ENCODE data around the gene ZSWIM9. TPM values are rescaled to one million over a fixed set of nuclear protein-coding genes. Genes with fewer than 3 reads are reported as not detected.
"Not testable (repeated sequence)": the region's sequence is repeated elsewhere in the genome, so short reads cannot be mapped to it uniquely, and the experiment has no call there.

ZSWIM9 gene
- total RNA-seq, 2 experiments from 2014 or later = 7.0 to 7.8 TPM

- Mint-ChIP-seq H3K27me3 (no peaks in the 10 kb centered on the region), H3K36me3 (ENCODE audit: low read depth) (peaks cover 23% of the 10 kb centered on the region), H3K9me3 (no peaks in the 10 kb centered on the region), H3K27ac (no peak overlapping the region), H3K4me3 (no peak overlapping the region), H3K4me1 (peaks cover 24% of the 10 kb centered on the region)
- DNase-seq = no peak
- POLR2A ChIA-PET = interaction anchor here (0.7 to 6.5 kb wide), 17 partner anchors 9 to 130 kb away, joined by 3 to 101 read pairs (median 6); partner anchors contain the start of genes CARD8, EMP3, LIG1 and PLA2G4C
- CTCF ChIA-PET = interaction anchor here (0.5 to 3.4 kb wide), 22 partner anchors 9 to 381 kb away, joined by 3 to 31 read pairs (median 5); partner anchors contain the start of genes CARD8, KDELR1, SYNGR4 and TMEM143
These were observed 32.8 kb downstream of the ZSWIM9 start for GRCh38 chr19:48203222-48203793.

- Mint-ChIP-seq H3K9me3 (no peaks in the 10 kb centered on the region), H3K27ac (no peak overlapping the region), H3K27me3 (no peaks in the 10 kb centered on the region), H3K36me3 (ENCODE audit: low read depth) (peaks cover 26% of the 10 kb centered on the region), H3K4me3 (no peak overlapping the region), H3K4me1 (peaks cover 25% of the 10 kb centered on the region)
- ChIA-PET POLR2A (interaction anchor here (0.7 to 6.5 kb wide), 20 partner anchors 9 to 130 kb away, joined by 3 to 101 read pairs (median 5); partner anchors contain the start of genes CARD8, EMP3, LIG1 and PLA2G4C), CTCF (interaction anchor here (0.5 to 3.4 kb wide), 22 partner anchors 9 to 380 kb away, joined by 3 to 31 read pairs (median 5); partner anchors contain the start of genes CARD8, KDELR1, SYNGR4 and TMEM143)
- peak; percentile 93 for DNase-seq
These were observed 33.5 kb downstream of the ZSWIM9 start for GRCh38 chr19:48203794-48204628.

GRCh38 chr19:48206397-48207093 is 36.1 kb downstream of the ZSWIM9 start:
- Mint-ChIP-seq H3K27me3 (no peaks in the 10 kb centered on the region), H3K36me3 (ENCODE audit: low read depth) (peaks cover 47% of the 10 kb centered on the region), H3K4me1 (peaks cover 33% of the 10 kb centered on the region), H3K4me3 (no peak overlapping the region), H3K27ac (peak overlapping the region; percentile 2), H3K9me3 (no peaks in the 10 kb centered on the region)
- ChIA-PET CTCF (no interaction called here), POLR2A (interaction anchor here (1.6 to 6.5 kb wide), 3 partner anchors 15 to 51 kb away, joined by 3 to 101 read pairs (median 34); partner anchors contain the start of gene CARD8)
- DNase-seq = no peak

GRCh38 chr19:48210005-48210404 is 39.5 kb downstream of the ZSWIM9 start:
- DNase-seq = no peak
- Mint-ChIP-seq H3K4me1 (peaks cover 29% of the 10 kb centered on the region), H3K4me3 (no peak overlapping the region), H3K27ac (peak overlapping the region; percentile 79), H3K36me3 (ENCODE audit: low read depth) (peaks cover 74% of the 10 kb centered on the region), H3K27me3 (no peaks in the 10 kb centered on the region), H3K9me3 (no peaks in the 10 kb centered on the region)
- ChIA-PET CTCF (interaction anchor here (0.6 kb wide), 1 partner anchor 106 kb away, joined by 3 read pairs; no protein-coding TSS in a partner anchor), POLR2A (no interaction called here)

DNA sequence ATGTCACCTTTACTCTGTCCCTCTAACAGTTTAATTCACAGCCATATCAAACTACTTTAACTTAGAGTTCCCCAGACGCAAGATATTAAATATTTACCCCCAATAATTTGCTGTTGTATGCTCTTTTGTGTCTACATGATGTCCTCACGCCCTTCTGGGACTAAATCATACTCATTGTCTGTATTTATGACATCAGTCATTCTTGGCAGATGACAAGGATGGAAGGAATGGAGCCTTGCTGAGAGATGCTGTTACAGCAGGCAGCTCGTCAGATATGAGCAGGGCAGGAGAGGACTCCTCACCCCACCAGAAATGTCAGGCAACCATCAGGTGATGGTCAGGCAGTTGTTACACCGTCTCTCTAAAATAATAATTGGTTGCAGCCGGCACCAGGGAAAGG is 43.5 kb downstream of the ZSWIM9 start:
- no peak for DNase-seq
- Mint-ChIP-seq H3K4me3 (no peak overlapping the region), H3K27ac (no peak overlapping the region), H3K27me3 (no peaks in the 10 kb centered on the region), H3K36me3 (ENCODE audit: low read depth) (peaks cover 85% of the 10 kb centered on the region), H3K4me1 (peaks cover 8% of the 10 kb centered on the region), H3K9me3 (no peaks in the 10 kb centered on the region)
- CTCF ChIA-PET = interaction anchor here (1.4 kb wide), 1 partner anchor 47 kb away, joined by 4 read pairs; no protein-coding TSS in a partner anchor
- POLR2A ChIA-PET = interaction anchor here (2.1 kb wide), 1 partner anchor 10 kb away, joined by 14 read pairs; no protein-coding TSS in a partner anchor

DNA sequence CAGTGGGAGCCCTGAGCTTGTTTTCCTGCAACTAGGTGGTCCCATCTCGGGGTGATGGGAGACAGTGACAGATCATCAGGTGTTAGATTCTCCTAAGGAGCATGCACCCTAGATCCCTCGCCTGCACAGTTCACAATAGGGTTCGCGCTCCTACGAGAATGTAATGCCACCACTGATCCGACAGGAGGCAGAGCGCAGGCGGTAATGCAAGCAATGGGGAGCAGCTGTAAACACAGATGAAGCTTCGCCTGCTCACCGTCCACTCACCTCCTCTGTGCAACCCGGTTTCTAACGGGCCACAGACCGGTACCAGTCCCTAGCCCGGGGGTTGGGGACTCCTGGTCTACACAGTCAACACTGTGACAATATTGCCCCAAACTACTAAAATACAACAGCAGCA is 46.5 kb downstream of the ZSWIM9 start:
- CTCF ChIA-PET = interaction anchor here (2.2 kb wide), 1 partner anchor 13 kb away, joined by 7 read pairs; no protein-coding TSS in a partner anchor
- Mint-ChIP-seq H3K36me3 (ENCODE audit: low read depth) (peaks cover 74% of the 10 kb centered on the region), H3K4me3 (no peak overlapping the region)

GRCh38 chr19:48218997-48219396 is 48.5 kb downstream of the ZSWIM9 start:
- H3K4me1 Mint-ChIP-seq = no peaks in the 10 kb centered on the region
- H3K36me3 Mint-ChIP-seq (ENCODE audit: low read depth) = peaks cover 64% of the 10 kb centered on the region
- no peaks in the 10 kb centered on the region for H3K27me3 Mint-ChIP-seq
- ChIA-PET CTCF (interaction anchor here (0.8 to 1.2 kb wide), 2 partner anchors 11 to 41 kb away, joined by 3 to 4 read pairs; no protein-coding TSS in a partner anchor), POLR2A (interaction anchor here (0.7 to 1.4 kb wide), 2 partner anchors 11 to 31 kb away, joined by 3 to 4 read pairs; no protein-coding TSS in a partner anchor)
- no peak for DNase-seq
- H3K27ac Mint-ChIP-seq = peak overlapping the region; percentile 40
- no peaks in the 10 kb centered on the region for H3K9me3 Mint-ChIP-seq
- H3K4me3 Mint-ChIP-seq = no peak overlapping the region

More for the DNA sequence above, 46.5 kb downstream of the ZSWIM9 start:
- DNase-seq = no peak
- POLR2A ChIA-PET = interaction anchor here (1.0 to 3.5 kb wide), 2 partner anchors 13 to 44 kb away, joined by 3 to 22 read pairs; no protein-coding TSS in a partner anchor
- Mint-ChIP-seq H3K9me3 (no peaks in the 10 kb centered on the region), H3K4me1 (no peaks in the 10 kb centered on the region), H3K27me3 (no peaks in the 10 kb centered on the region), H3K27ac (no peak overlapping the region)

- H3K4me1 Mint-ChIP-seq, H3K27me3 Mint-ChIP-seq, CTCF ChIA-PET, H3K4me3 Mint-ChIP-seq, H3K9me3 Mint-ChIP-seq, DNase-seq, H3K27ac Mint-ChIP-seq: not testable (repeated sequence)
- POLR2A ChIA-PET = interaction anchor here (1.0 kb wide), 1 partner anchor 15 kb away, joined by 3 read pairs; no protein-coding TSS in a partner anchor
- peaks cover 62% of the 10 kb centered on the region for H3K36me3 Mint-ChIP-seq (ENCODE audit: low read depth)
These were observed 50.3 kb downstream of the ZSWIM9 start for GRCh38 chr19:48220784-48221183.

DNA sequence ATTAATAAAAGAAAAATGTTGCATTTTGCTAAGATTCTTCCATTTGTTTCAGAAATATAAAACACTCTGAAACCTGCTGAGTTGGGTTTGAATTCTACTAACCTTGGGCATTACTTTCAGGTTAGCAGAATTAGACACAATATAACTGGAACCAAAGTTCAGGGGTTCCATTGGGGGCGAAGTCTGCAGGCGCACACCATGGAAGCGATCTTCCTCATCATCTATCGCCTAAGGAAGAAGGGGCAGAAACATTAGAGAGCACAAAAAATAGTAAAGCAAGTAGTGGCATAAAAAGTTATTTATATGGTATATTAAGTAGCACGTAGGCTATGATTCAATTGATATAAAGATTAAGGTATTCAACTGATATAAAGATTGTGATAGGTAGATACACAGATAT is 51.1 kb downstream of the ZSWIM9 start:
- H3K27ac Mint-ChIP-seq = no peak overlapping the region
- ChIA-PET CTCF (no interaction called here), POLR2A (interaction anchor here (1.0 kb wide), 1 partner anchor 16 kb away, joined by 3 read pairs; no protein-coding TSS in a partner anchor)
- no peak overlapping the region for H3K4me3 Mint-ChIP-seq
- H3K27me3 Mint-ChIP-seq = no peaks in the 10 kb centered on the region
- H3K9me3 Mint-ChIP-seq = no peaks in the 10 kb centered on the region
- H3K36me3 Mint-ChIP-seq (ENCODE audit: low read depth) = peaks cover 58% of the 10 kb centered on the region
- H3K4me1 Mint-ChIP-seq = no peaks in the 10 kb centered on the region
- DNase-seq = no peak

DNA sequence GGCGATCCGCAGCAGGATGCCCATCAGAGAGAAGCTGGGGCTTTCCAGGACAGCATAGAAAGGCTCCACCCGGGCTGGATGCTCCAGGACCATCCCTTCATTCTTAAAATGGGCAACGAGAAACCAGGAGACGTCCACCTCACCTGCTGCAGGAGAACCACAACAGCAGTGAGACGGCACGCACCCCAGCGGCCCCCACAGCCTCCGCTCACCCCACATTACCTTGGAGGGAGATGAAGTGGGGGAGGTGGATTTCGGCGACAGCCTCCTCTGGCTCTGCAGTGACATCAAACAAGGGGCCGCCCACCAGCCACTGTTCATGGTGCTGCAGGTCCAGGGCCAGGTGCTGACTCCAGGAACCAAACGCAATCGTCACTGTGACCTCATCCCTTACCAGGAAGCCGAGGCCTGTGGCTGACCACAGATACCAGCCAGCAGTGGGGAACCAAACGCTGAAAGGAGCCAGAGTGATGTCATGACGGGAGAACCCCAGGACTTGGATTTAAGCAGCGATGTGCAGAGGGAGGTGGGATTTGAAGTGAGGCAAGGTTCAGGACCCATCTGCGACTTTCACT is 60.2 kb downstream of the ZSWIM9 start:
- Mint-ChIP-seq H3K27me3 (no peaks in the 10 kb centered on the region), H3K4me1 (peaks cover 36% of the 10 kb centered on the region), H3K36me3 (ENCODE audit: low read depth) (peaks cover 85% of the 10 kb centered on the region), H3K27ac (peak overlapping the region; percentile 48), H3K9me3 (no peaks in the 10 kb centered on the region), H3K4me3 (no peak overlapping the region)
- peak; percentile 70 for DNase-seq
- ChIA-PET POLR2A (interaction anchor here (1.0 to 1.5 kb wide), 2 partner anchors 25 to 30 kb away, joined by 4 read pairs; partner anchors contain the start of gene CARD8), CTCF (interaction anchor here (0.6 to 1.0 kb wide), 2 partner anchors 27 to 124 kb away, joined by 3 read pairs; no protein-coding TSS in a partner anchor)

DNA sequence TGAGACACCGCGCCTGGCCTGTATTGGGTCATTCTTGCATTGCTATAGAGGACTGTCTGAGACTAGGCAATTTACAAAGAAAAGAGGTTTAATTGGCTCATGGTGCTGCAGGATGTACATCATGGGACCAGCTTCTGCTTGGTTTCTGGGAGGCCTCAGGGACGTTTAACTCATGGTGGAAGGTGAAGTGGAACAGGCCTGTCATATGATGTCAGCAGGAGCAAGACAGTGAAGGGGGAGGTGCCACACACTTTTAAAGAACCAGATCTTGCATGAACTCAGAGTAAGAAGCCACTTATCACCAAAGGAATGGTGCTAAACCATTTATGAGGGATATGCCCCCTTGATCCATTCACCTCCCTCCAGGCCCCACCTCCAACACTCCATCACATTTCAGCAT is 66.6 kb downstream of the ZSWIM9 start:
- Mint-ChIP-seq H3K36me3 (ENCODE audit: low read depth) (peaks cover 78% of the 10 kb centered on the region), H3K4me3 (no peak overlapping the region), H3K9me3 (no peaks in the 10 kb centered on the region), H3K27me3 (no peaks in the 10 kb centered on the region), H3K27ac (no peak overlapping the region), H3K4me1 (peaks cover 34% of the 10 kb centered on the region)
- DNase-seq = no peak
- ChIA-PET POLR2A (no interaction called here), CTCF (no interaction called here)

- Mint-ChIP-seq H3K4me1 (peaks cover 30% of the 10 kb centered on the region), H3K27me3 (no peaks in the 10 kb centered on the region), H3K36me3 (ENCODE audit: low read depth) (peaks cover 66% of the 10 kb centered on the region), H3K4me3 (no peak overlapping the region), H3K9me3 (no peaks in the 10 kb centered on the region), H3K27ac (no peak overlapping the region)
- CTCF ChIA-PET = interaction anchor here (1.5 kb wide), 1 partner anchor 21 kb away, joined by 4 read pairs; no protein-coding TSS in a partner anchor
- POLR2A ChIA-PET = interaction anchor here (1.2 to 2.8 kb wide), 2 partner anchors 10 to 21 kb away, joined by 3 to 8 read pairs; no protein-coding TSS in a partner anchor
- no peak for DNase-seq
These were observed 68.6 kb downstream of the ZSWIM9 start for GRCh38 chr19:48239120-48239519.

All from activated CD4-positive, alpha-beta memory T cell treated with anti-CD3 and anti-CD28 coated beads, Interleukin-2, amount 10 ng/mL, durations not matched to agents 7 days and 5 days (primary cell).